ENCODE measurements around the gene NCK2. TPM values are rescaled to one million over a fixed set of nuclear protein-coding genes. Genes with fewer than 3 reads are reported as not detected.
"Not testable (repeated sequence)": the region's sequence is repeated elsewhere in the genome, so short reads cannot be mapped to it uniquely, and the experiment has no call there.

NCK2 gene
- total and polyA plus RNA-seq, 2 donors from 2014 or later, result 22.8 to 52.9 TPM

DNA sequence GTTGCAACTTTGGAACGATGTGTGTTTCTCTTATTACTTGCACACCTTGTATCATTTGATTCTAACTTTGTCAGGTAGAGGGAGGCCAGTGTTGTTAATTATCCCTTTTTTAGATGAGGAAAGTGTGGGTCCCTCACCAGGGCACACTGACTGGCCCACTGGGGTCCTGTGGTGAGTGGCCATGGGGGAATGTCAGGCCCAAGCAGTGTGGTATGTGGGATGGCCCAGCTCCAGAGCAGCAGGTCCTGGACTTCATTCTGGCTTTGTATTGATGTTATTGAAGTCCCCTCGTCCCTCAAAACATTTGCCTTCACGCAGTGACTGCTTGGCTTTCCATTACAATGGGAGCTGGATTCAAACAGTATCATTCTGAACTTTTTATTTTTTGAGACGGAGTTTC lies 11.7 kb downstream of the NCK2 start:
- Histone ChIP-seq H3K9me3 (ENCODE audit: control insufficient read depth in 2 of 3, insufficient read depth in 1 of 3, low read length in 3 of 3) (no peaks in the 10 kb centered on the region), H3K27me3 (ENCODE audit: control insufficient read depth, insufficient read depth, low read length) (no peaks in the 10 kb centered on the region), H3K4me1 (ENCODE audit: control insufficient read depth in 2 of 3, insufficient read depth in 2 of 3, low read depth in 1 of 3, low read length in 3 of 3) (peaks cover 0 to 2% (median 0%) of the 10 kb centered on the region in 3 donors), H3K9ac (ENCODE audit: low read length in 3 of 3) (no peak overlapping the region), H3K27ac (ENCODE audit: low read depth in 2 of 2, low read length in 2 of 2) (no peak overlapping the region), H3K36me3 (ENCODE audit: control insufficient read depth in 2 of 3, insufficient read depth in 3 of 3, low read length in 3 of 3) (no peaks in the 10 kb centered on the region), H3K4me3 (ENCODE audit: low read length in 3 of 3) (no peak overlapping the region)
- TF ChIP-seq, protein P1, sequence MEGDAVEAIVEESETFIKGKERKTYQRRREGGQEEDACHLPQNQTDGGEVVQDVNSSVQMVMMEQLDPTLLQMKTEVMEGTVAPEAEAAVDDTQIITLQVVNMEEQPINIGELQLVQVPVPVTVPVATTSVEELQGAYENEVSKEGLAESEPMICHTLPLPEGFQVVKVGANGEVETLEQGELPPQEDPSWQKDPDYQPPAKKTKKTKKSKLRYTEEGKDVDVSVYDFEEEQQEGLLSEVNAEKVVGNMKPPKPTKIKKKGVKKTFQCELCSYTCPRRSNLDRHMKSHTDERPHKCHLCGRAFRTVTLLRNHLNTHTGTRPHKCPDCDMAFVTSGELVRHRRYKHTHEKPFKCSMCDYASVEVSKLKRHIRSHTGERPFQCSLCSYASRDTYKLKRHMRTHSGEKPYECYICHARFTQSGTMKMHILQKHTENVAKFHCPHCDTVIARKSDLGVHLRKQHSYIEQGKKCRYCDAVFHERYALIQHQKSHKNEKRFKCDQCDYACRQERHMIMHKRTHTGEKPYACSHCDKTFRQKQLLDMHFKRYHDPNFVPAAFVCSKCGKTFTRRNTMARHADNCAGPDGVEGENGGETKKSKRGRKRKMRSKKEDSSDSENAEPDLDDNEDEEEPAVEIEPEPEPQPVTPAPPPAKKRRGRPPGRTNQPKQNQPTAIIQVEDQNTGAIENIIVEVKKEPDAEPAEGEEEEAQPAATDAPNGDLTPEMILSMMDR (IDR thresholded peaks at IDR 0.05; ENCODE audit: borderline replicate concordance, extremely low read depth, insufficient read depth), result no peak
- no peak for DNase-seq
- intact Hi-C loops (cut with DNase I), result no loop called here
- FAIRE-seq, result no peak

DNA sequence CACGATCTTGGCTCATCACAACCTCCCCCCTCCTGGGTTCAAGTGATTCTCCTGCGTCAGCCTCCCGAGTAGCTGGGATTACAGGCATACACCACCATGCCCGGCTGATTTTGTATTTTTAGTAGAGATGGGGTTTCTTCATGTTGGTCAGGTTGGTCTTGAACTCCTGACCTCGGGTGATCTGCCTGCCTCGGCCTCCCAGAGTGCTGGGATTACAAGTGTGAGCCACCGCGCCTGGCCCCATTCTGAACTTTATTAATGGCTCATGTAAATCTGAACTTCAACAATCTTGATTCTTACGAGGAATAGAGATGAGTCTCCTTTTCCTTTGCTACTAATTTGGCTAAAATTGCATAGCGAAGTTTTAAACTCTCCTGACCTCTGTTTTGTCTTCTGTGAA lies 12.2 kb downstream of the NCK2 start:
- H3K36me3 ChIP-seq (ENCODE audit: control insufficient read depth in 2 of 3, insufficient read depth in 3 of 3, low read length in 3 of 3); H3K27me3 ChIP-seq (ENCODE audit: control insufficient read depth, insufficient read depth, low read length); FAIRE-seq; H3K4me3 ChIP-seq (ENCODE audit: low read length in 3 of 3); intact Hi-C loops (cut with DNase I); H3K4me1 ChIP-seq (ENCODE audit: control insufficient read depth in 2 of 3, insufficient read depth in 2 of 3, low read depth in 1 of 3, low read length in 3 of 3); H3K9ac ChIP-seq (ENCODE audit: low read length in 3 of 3); H3K9me3 ChIP-seq (ENCODE audit: control insufficient read depth in 2 of 3, insufficient read depth in 1 of 3, low read length in 3 of 3); DNase-seq; H3K27ac ChIP-seq (ENCODE audit: low read depth in 2 of 2, low read length in 2 of 2): not testable (repeated sequence)

DNA sequence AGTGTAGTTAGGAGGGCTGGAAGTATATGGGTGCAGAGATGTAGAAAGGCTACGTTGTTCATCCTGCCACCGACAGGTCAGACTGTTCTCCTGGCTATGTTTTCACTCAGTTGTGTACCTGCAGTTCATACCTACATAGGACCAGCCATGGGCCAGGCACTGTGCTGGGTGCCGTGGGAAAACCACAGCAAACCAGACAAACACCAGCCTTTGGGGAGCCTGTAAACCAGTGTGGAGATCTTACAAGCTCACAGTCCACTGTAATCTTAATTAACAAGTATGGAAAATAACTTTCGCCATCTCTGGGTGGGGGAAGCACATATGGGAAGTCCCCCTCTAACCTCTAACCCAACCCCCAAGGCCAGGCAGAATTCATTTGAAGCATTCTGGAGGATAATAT lies 12.7 kb downstream of the NCK2 start:
- TF ChIP-seq, protein P1 (IDR thresholded peaks at IDR 0.05; ENCODE audit: borderline replicate concordance, extremely low read depth, insufficient read depth), result no peak
- DNase-seq, result no peak
- no peak overlapping the region for H3K27ac ChIP-seq (ENCODE audit: low read depth in 2 of 2, low read length in 2 of 2)
- no peak overlapping the region for H3K9ac ChIP-seq (ENCODE audit: low read length in 3 of 3)
- H3K27me3 ChIP-seq (ENCODE audit: control insufficient read depth, insufficient read depth, low read length), result no peaks in the 10 kb centered on the region
- no peak overlapping the region for H3K4me3 ChIP-seq (ENCODE audit: low read length in 3 of 3)
- FAIRE-seq, result no peak
- intact Hi-C loops (cut with DNase I), result no loop called here
- peaks cover 0 to 2% (median 0%) of the 10 kb centered on the region in 3 donors for H3K4me1 ChIP-seq (ENCODE audit: control insufficient read depth in 2 of 3, insufficient read depth in 2 of 3, low read depth in 1 of 3, low read length in 3 of 3)
- H3K36me3 ChIP-seq (ENCODE audit: control insufficient read depth in 2 of 3, insufficient read depth in 3 of 3, low read length in 3 of 3), result no peaks in the 10 kb centered on the region
- no peaks in the 10 kb centered on the region for H3K9me3 ChIP-seq (ENCODE audit: control insufficient read depth in 2 of 3, insufficient read depth in 1 of 3, low read length in 3 of 3)

DNA sequence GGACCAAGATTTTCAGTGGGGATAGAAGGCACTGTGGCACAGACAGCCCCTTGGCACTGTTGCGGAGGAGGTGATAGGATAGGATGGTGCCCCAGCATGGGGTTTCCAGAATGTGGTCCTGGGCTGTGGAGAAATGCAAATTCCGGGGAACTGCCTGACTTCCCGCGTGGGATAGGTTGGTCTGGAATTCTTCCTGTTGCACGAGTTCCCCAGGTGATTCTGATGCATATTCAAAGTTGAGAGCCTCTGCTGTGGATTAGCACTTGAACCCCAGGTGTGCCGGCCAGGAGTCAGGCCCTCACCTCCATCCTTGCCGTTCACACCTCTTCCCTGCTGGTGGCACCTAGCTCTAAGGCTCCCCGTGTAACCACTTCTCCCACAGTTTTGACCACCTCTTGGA lies 15.5 kb downstream of the NCK2 start:
- no peak overlapping the region for H3K27ac ChIP-seq (ENCODE audit: low read depth in 2 of 2, low read length in 2 of 2)
- H3K9me3 ChIP-seq (ENCODE audit: control insufficient read depth in 2 of 3, insufficient read depth in 1 of 3, low read length in 3 of 3), result no peaks in the 10 kb centered on the region
- no peak for FAIRE-seq
- TF ChIP-seq, protein P1 (IDR thresholded peaks at IDR 0.05; ENCODE audit: borderline replicate concordance, extremely low read depth, insufficient read depth), result no peak
- DNase-seq, result no peak
- H3K36me3 ChIP-seq (ENCODE audit: control insufficient read depth in 2 of 3, insufficient read depth in 3 of 3, low read length in 3 of 3), result no peaks in the 10 kb centered on the region
- no peak overlapping the region for H3K4me3 ChIP-seq (ENCODE audit: low read length in 3 of 3)
- no peak overlapping the region for H3K9ac ChIP-seq (ENCODE audit: low read length in 3 of 3)
- H3K4me1 ChIP-seq (ENCODE audit: control insufficient read depth in 2 of 3, insufficient read depth in 2 of 3, low read depth in 1 of 3, low read length in 3 of 3), result peaks cover 0 to 7% (median 6%) of the 10 kb centered on the region in 3 donors
- intact Hi-C loops (cut with DNase I), result no loop called here
- no peaks in the 10 kb centered on the region for H3K27me3 ChIP-seq (ENCODE audit: control insufficient read depth, insufficient read depth, low read length)

Data from kidney (tissue), 14 donors.